HG03103 (cell line): ENCODE results near the gene CDH23.

Experiments
- ATAC-seq: cut with Tn5 transposase; IDR thresholded peaks from one replicate; pipeline ENCODE4 v1.9.1; 2021; ENCODE audit warnings: low read depth; ENCODE audit not compliant: unreplicated experiment

CDH23 gene

DNA sequence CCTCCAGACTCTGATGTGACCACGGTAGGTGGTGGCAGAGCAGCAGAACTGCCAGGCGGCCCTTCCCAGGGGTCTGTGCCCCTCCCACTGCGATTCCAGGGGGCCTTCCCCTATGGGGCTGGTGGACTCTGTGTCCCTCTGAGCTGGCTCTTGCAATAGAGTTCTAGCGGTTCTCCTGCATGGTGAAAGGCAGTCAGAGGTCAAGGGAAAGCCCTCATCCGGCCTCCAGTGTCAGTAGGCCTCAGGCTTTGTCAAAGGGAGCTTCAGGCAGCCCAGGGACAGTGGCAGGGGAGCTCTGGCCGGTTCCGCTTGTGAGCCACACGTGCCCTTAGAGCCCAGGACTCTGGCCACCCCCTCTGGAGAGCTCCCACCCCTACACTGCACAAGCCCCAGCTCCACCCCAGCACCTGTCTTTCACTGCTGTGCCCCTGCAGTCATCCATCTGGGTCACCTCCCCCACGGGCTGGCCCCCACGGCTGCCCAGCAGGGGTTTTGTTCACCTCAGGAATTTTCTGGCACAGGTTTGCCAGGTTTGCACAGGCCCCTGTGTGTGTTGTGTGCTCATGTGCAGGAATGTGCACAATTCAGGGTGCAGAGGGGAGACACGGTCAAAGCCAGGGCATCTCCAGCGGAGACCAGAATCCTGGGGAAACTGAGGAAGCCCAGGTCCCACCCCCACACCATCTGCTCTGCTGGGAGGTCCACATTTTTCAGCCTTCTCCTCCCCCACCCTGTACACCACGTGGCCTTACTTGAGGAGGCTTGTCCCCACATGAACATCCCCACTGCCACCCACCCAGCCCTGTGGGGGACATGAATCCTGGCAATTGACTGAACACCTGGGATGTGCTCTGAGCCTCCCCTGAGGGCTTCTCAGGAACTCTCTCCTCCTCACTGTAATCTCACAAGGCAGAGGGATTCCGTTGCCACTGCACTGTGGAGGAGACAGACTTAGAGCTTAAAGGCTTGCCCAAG lies 299.1 kb downstream of the CDH23 start:
- ATAC-seq, result no peak

DNA sequence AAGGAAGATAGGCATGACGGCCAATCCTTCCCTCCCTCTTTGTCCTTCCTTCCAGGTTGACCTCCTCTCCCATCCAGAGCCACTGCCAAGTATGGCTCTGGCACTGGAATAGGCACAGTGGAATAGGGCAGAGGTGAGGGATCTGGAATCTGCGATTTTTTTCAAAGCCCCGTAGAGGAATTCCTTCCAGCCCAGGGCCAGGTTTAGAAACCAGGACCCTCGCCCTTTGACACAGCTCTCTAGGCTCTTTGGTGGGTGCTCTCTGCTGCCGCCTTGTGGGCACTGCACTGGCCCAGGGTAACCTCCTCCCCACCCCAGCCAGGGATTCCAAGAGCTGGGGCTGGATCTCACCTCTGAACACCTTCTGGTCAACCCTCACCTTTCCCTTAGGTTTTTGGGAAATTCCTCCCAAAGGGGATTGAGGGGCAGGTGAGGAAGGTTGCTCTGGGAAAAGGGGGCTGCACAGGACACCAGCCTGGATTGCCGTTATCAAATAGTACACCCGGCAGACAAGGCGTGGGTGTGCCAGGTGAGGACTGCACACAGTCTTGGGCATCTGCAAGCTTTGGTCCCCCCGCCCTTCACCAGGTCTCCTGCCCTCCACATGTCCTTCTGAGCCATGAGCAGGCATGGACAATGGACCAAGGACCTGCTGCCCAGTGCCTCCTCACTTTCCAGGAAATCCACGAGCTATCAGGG lies 300.1 kb downstream of the CDH23 start:
- ATAC-seq, result no peak

DNA sequence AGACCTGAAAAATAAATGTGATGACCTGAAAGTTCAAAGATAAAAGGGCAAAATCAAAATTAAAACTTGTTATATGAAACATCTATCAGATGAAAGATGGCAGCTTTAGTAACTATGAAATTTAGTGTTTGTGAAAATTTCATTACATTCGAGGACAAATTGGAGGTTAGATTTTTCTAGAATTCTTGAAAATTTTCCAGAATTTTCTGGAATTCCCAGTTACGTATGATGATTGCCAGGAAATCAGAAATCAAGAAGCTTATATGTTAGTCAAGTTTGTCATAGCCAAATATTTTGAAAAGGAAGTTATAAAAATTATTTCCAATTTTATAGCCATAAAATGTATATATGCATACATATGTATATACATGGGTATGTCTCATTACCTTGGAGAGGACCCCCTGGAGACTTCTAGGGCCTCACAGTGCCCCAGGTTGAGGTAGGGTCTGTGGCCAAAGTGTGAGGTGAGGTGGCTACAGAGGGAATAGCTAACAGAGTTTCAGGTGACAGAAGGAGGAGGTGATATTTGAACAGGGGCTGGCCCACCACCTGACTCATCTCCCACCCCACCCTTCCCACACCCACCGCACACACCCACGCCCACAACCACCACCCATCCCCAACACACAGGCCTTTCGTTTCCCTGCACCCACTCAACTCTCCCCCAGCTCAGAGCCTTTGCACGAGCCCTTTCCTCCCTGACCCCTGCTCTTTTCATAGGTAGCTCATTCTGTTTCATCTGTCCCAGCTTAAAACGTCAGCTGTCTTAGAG lies 301.4 kb downstream of the CDH23 start:
- no peak for ATAC-seq

DNA sequence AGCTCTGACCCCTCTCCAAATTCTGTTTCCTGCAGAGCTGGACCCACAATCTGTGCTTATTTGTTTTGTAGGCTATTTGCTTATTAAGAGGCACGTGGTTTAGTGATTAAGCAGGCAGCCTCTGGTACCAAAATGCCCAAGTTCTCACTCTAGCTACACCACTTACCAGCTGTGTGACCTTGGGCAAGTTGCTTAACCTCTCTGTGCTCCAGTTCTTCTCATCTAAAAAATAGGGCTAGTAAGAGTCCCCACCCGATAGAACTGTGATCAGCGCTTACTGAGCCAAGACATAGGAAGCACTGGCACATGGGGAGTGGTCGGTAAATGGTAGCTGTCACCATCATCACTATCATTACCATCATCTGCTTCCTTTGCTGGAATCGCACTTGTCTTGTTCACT lies 302.0 kb downstream of the CDH23 start:
- no peak for ATAC-seq

DNA sequence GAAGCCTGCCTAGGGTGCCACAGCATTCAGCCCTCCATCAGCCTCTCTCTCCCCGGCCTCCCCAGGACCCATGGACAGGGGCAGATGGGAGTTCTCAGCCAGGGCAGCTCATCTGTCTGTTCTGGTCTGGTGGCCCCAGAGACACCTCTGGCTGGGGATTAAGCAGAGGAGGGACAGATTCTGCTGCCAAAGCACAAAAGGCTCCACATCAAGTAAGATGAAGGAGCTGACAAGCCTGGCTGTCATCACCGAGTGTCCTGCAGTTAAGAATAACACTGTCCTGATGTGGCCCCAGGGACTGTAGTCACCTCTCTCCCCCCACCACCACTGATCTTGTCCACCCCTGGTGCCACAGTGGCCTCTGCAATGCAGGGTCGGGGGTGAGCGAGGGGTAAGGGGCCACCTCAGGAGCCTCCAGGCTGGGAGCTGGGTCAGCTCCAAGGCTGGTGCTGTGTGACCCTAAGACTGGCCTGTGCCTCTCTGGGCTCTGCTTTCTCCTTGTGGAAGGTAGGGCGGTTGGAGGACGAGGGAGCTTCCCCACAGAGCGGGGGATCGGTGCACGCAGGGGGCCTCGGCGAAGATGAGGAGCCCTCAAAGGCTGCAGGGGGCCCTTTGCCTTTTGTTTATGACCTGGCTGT lies 304.1 kb downstream of the CDH23 start:
- ATAC-seq, result no peak

DNA sequence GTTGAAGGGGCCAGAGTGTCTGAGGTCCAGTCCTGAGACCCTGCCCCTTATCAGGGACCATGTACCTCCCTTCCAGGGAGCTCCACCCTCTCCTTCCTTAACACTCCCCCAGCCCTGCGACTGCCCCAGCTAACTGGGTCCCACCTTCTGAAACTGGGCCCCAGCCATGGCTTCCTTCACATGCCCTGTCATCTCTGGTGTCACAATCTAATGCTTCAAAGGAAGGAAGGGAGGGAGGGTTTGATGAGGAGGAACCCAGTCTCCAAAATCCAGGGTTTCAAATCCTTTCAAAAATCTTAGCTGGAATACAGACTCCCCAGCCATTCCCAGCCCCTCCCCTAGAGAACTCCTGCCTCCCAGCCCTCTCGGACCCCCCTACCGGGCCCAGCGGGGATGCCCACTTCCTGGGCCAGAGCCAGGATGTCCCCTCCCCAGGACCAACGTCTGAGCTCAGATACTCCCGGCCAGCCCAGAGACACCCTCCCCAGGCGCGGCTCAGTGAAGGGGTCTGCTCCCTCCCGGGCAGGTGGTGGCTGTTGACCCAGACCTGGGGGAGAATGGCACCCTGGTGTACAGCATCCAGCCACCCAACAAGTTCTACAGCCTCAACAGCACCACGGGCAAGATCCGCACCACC lies 304.9 kb downstream of the CDH23 start:
- no peak for ATAC-seq

DNA sequence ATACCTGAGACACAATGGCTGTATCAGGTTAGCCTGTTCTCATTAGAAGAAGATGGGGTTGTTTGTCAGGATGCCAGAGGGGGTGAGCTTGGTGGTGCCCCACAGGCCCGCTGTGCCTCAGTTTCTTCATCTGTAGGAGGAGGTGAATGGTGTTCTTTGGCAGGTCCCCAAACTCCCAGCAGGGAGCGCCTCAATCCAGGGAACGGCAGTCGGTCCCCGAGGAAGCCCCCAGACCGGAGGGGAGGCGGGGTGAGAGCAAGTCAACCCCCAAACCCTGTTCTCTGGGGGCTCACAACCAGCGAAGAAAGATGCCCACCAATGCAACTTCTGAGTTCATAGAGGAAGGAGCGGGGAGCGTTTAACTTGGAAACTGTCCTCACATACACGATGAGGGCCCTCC lies 306.9 kb downstream of the CDH23 start:
- no peak for ATAC-seq

DNA sequence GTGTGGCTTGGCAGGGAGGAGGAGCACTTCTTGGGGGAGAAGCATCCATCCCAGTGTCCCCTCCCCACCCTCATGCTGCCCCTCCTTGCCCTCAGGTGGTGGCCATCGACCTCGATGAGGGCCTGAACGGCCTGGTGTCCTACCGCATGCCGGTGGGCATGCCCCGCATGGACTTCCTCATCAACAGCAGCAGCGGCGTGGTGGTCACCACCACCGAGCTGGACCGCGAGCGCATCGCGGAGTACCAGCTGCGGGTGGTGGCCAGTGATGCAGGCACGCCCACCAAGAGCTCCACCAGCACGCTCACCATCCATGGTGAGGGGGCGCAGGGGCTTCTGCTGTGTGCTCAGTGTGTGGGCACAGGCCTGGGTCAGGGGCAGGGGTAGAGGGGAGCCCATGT lies 308.1 kb downstream of the CDH23 start:
- no peak for ATAC-seq

DNA sequence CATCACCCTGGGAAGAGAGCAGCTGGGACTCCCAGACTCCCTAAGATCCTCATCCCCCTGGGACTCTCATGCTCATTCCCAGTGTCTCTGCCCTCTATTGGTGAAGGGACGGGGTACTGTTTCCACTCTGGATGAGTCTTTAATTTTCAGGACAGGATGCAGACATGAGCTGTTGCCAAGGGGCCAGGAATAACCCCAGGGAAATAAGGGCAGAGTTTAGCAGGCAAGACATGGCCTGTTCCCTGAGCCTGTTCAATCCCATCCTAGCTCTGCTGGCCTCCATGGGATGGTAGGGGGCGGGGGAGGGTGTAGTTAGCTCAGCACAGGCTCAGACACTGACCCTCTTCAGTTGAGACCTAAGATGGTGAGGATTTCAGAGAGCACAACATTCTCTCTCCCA lies 308.9 kb downstream of the CDH23 start:
- ATAC-seq, result no peak

DNA sequence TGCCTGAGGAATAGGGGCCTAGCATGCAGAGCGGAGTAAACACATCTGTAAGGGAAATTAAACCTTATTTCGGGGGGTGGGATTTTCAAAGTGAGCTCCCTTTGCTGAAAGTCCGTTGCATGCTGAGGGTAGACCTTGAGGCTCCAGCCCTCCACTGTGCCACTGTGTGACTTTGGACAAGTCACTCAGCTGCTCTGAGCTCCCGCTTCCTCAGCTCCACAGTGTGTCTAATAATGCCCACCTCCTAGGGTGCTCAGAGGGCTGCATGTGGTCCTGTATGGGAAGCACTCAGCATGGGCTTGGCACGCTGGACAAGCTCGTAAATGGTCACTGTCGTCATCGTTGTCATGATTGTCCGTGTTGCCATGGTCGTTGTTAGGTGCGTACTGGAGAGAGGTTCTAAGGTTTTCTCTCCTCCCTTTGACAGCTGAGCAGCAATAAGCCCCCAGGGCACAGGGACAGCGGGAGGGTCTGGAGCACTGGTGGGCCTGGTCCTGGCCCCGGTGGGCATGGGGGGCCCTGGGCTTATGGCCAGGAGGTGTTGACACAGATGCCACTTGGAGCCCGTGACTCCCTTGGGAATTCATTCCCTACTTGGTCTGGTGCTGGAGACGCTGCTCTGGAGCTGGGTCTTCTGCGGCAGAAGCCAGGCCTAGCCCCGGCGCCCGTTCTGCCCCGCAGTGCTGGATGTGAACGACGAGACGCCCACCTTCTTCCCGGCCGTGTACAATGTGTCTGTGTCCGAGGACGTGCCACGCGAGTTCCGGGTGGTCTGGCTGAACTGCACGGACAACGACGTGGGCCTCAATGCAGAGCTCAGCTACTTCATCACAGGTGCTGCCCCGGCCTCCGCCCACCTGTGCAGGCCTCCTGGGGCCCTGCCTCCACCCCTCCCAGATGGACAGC lies 309.7 kb downstream of the CDH23 start:
- ATAC-seq, result no peak

DNA sequence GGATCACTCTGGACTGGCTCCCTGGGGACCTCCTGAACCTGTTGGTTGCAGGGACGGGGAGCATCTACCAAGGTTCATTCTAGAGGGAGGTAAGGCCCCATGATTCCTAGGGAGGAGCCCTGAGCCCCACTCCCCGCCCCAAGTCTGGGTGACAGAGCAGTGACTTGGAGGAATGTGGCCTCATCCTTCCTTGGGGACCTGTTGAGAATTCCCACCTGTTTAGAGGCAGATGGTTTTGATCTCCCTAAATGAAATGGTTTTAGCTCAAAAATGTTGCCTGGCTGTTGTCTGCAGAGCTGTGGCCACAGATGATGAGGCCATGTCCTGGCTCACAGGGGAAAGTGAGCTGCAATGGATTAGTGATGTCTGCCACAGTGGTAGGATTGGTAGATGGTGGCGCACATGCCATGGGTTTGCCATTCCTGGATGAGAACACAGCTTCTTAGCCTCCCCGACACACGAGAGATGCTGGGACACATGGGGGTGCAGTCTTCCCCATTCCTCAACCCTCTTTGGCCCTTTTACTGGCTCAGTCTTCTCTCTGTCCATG lies 310.6 kb downstream of the CDH23 start:
- no peak for ATAC-seq

DNA sequence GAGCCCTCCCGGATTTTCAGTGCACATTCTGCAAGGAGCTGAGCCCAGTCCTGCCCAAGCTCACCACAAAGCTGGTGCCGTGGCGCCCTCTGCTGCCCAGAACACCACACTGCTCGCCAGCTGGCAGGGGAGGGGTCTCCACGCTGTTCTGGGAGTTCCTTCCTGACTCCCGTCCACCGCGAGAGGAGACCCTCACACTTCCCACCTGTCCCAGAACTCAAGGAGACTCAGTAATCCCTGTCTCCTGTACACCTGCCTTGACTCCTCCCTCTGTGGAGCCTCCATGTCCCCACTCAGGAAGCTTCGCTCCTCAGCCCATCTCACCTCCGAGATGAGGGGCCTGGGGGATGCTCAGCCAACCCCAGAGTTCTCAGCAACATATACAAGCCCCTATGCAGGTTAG lies 311.6 kb downstream of the CDH23 start:
- no peak for ATAC-seq

DNA sequence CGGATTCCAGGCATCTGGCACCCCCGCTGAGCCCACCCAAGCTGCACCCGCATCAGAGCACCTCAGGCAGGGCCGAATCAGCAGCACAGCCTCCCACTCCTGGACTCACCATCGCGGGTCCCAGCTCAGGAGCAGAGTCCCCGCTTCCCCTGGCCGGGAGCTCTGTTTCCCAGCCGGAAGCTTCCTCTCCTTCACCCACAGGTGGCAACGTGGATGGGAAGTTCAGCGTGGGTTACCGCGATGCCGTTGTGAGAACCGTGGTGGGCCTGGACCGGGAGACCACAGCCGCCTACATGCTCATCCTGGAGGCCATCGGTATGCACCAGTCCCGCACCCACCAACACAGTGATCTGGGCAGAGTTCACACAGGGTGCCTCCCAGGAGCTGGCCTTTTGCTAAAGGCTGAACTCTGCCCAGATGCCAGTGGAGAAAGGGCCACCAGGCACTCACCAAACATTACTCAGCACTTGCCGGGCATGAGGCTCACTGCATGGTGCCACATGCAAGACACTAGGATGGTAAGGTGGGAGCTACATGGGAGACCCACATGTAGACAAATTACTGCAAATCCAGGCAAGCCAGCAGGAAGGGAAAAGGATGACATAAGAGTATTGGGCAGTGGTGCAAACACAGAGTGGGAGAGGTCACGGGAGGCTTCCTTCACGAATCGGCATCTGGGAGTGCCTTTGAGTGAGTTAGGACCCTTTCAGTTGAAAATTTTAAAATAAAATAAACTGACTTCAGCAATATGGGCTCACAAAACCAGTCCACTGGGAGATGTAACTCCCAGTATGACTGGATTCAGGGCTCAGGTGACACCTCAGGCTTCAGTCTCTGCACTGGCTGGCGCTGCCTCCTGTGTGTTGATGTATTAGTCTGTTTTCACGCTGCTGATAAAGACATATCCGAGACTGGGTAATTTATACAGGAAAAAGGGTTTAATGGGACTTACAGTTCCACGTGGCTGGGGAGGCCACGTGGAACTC lies 312.5 kb downstream of the CDH23 start:
- ATAC-seq, result no peak

DNA sequence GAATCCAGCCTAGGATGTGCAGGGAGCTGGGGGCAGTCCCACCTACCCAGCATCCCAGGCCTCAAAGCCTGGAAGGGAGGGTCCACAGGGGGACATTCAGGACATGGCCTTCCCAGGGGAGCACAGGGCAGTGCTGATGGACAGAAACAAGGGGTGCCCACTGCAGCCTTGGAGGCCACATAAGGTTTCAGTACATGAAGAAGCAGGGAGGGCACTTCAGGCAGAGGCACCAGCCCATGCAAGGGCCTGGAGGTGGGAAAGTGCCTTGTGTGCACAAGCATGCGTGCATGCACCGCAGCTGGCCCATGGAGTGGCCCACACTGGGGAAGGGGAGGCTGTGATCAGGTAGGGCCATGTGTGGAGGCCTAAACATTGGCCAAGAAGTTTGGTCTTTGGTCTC lies 313.8 kb downstream of the CDH23 start:
- ATAC-seq, result no peak

DNA sequence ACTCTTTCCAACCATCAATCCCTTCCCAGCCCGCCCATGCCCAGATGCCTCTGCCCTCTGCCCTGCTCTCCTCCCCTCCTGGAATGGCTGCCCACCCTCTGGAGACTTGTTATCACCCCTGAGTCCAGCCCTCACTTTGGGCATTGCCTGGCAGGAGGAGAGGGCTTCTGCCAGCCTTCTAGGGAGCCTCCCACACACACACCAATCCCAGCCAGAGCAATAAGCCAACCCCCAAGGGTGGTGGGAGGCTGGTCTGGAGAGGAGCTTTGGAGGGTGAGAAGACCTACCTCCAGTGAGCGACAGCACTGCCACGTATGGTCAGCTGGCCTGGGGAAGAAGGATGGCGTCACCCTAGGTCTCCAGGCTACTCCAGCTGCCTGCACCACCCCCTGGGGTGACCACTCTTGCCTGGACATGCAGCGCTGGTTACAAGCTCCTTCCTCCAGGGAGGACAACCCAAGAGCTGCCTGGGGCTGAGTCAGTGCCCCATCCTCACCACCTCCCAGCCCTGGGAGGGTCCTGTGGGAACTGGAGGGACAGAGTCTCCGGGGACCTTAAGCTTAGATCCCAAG lies 314.4 kb downstream of the CDH23 start:
- no peak for ATAC-seq

DNA sequence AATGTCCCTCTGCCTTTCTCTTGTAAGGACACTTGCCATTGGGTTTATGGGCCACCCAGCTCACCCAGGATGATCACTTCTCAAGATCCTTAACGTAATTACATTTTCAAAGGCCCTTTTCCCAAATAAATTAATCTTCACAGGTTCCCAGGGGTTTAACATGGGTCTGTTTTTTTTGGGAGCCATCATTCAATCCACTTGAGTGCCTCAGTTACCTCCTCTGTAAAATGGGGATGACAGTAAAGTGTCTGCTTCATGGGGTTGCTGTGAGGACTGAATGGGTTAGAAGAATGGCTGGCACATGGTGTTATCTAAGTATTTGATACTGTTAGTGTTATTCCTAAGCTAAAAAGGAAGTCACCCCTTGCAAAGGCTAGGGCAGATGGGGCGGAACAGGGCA lies 315.4 kb downstream of the CDH23 start:
- no peak for ATAC-seq

DNA sequence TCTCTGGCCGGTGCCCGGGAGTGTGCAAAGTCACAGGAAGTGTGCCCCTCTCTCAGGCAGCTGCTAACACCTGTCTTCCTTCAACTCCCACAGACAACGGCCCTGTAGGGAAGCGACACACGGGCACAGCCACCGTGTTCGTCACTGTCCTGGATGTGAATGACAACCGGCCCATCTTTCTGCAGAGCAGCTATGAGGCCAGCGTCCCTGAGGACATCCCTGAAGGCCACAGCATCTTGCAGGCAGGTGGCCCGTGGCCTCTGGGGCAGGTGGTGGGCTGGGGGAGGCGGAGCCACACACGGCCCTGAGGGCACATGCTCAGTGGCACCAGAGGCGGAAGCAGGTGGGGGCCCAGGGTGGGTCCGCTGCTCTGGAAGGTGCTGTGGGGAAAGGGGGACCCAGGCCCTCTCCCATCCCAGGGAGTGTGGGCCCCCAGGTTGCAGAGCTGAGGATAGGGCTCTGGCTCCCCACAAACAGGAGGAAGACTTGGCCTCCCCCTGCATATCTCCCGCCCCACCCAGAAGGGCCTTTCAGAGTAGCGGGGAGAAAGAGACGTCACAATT lies 315.9 kb downstream of the CDH23 start:
- ATAC-seq, result no peak
